Stromal cell of bone marrow (primary cell): ENCODE data around the gene THAP4.
"Not testable (repeated sequence)": the region's sequence is repeated elsewhere in the genome, so short reads cannot be mapped to it uniquely, and the experiment has no call there.

Experiments
- DNase-seq: peaks from one replicate; pipeline ENCODE4 v3.0.0-alpha.2; 2012; ENCODE audit warnings: low read depth

Gene THAP4

GRCh38 chr2:241665731-241666440, 28.9 kb upstream of the THAP4 start:
- no peak for DNase-seq

GRCh38 chr2:241662731-241663130, 25.8 kb upstream of the THAP4 start:
- DNase-seq = not testable (repeated sequence)

GRCh38 chr2:241660593-241661213, 23.7 kb upstream of the THAP4 start:
- DNase-seq = no peak

- peak; percentile 48 for DNase-seq
Observed at GRCh38 chr2:241659150-241659739, 22.3 kb upstream of the THAP4 start.

- DNase-seq = no peak
Observed at GRCh38 chr2:241658296-241658695, 21.3 kb upstream of the THAP4 start.

GRCh38 chr2:241657786-241658254, 20.9 kb upstream of the THAP4 start:
- no peak for DNase-seq

- DNase-seq = no peak
Observed at GRCh38 chr2:241656190-241656741, 19.3 kb upstream of the THAP4 start.

GRCh38 chr2:241655516-241656189, 18.7 kb upstream of the THAP4 start:
- DNase-seq = no peak

- no peak for DNase-seq
Observed at GRCh38 chr2:241654551-241654950, 17.6 kb upstream of the THAP4 start.

- no peak for DNase-seq
Observed at GRCh38 chr2:241653210-241653750, 16.3 kb upstream of the THAP4 start.

GRCh38 chr2:241652722-241653121, 15.8 kb upstream of the THAP4 start:
- DNase-seq = no peak

- DNase-seq = no peak
Observed at GRCh38 chr2:241652142-241652541, 15.2 kb upstream of the THAP4 start.

GRCh38 chr2:241649927-241650326, 13.0 kb upstream of the THAP4 start:
- no peak for DNase-seq

- DNase-seq = no peak
Observed at GRCh38 chr2:241649404-241649803, 12.4 kb upstream of the THAP4 start.

- DNase-seq = no peak
Observed at GRCh38 chr2:241648453-241648852, 11.5 kb upstream of the THAP4 start.

GRCh38 chr2:241645915-241646645, 9.1 kb upstream of the THAP4 start:
- DNase-seq = no peak

GRCh38 chr2:241645056-241645914, 8.3 kb upstream of the THAP4 start:
- no peak for DNase-seq

GRCh38 chr2:241641631-241642030, 4.7 kb upstream of the THAP4 start:
- DNase-seq = no peak

GRCh38 chr2:241640165-241640795, 3.3 kb upstream of the THAP4 start:
- DNase-seq = no peak

- DNase-seq = no peak
Observed at GRCh38 chr2:241639385-241639784, 2.4 kb upstream of the THAP4 start.
